HG03097 (cell line): Measurements from ENCODE around the gene RXFP3.
"Not testable (repeated sequence)": the region's sequence is repeated elsewhere in the genome, so short reads cannot be mapped to it uniquely, and the experiment has no call there.

Experiments used
- ATAC-seq: cut with Tn5 transposase; IDR thresholded peaks from one replicate; pipeline ENCODE4 v1.9.1; 2021; ENCODE audit not compliant: unreplicated experiment, low FRiP score

The RXFP3 gene

DNA sequence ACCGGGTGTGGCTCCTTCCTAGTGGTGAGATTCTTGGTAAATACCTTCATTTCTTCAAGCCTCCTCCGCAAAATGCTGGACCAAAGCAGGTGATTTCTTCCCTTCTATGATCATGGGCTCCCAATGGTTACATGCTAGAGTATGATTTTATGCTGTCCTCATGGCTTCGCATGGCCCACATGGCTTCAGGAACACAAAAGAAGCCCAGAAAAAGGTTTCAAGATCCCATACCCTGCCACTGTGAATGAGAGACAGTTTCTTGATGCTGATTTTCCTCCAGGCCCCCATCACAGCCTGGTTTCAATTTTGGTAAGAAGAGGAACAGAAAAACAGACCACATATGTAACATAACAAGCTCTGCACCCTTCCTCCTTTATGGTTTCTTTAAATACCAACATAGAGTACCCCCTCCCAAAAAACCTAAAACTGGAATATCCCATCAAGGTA is 2.4 kb upstream of the RXFP3 start:
- peak; percentile 67 for ATAC-seq

- no peak for ATAC-seq
Measured at GRCh38 chr5:33934176-33934575, 2.0 kb upstream of the RXFP3 start.

DNA sequence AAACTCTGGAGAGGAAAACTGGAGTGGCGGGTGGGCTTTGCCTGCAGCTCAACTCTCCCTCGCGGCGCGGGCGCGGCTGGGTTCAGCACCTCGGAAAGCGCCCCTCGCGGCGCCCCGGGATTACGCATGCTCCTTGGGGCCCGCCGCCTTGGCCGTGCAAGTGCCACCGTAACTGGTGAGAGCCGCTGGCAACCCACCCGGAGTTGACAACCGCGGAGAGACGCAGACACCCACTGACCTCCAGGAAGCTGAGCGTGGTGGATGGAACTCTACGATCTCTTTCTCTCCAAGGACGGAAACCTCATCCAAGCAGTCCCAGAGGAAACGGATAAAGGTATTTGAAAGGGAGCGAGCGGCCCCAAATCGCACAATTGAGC is 194 bp upstream of the RXFP3 start:
- no peak for ATAC-seq

- ATAC-seq: no peak
Measured at GRCh38 chr5:33937017-33937706, 976 bp downstream of the RXFP3 start.

DNA sequence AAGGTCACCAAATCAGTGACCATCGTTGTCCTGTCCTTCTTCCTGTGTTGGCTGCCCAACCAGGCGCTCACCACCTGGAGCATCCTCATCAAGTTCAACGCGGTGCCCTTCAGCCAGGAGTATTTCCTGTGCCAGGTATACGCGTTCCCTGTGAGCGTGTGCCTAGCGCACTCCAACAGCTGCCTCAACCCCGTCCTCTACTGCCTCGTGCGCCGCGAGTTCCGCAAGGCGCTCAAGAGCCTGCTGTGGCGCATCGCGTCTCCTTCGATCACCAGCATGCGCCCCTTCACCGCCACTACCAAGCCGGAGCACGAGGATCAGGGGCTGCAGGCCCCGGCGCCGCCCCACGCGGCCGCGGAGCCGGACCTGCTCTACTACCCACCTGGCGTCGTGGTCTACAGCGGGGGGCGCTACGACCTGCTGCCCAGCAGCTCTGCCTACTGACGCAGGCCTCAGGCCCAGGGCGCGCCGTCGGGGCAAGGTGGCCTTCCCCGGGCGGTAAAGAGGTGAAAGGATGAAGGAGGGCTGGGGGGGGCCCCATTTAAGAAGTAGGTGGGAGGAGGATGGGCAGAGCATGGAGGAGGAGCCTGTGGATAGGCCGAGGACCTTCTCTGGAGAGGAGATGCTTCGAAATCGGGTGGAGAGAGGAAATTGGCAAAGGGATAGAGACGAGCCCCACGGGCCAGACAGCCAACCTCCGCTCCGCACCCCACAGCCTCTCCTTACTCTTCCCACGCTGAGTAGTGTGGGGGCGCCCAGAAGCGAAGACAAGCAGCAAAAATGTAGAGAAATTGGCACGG is 1.7 kb downstream of the RXFP3 start:
- ATAC-seq: no peak

DNA sequence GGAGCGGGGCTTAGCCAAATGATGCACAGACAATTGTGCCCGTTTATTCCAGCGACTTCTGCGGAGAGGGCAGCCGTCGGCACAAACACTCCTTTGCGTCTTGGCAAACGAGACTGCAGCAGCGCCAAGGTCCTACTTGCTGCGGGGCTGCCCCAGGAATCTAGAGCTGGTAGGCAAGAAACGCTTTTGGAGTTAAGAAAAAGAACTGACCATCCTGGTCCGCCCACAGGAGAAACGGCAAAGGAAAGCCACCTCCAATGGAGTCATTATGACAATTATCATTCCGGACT is 2.3 kb downstream of the RXFP3 start:
- no peak for ATAC-seq

GRCh38 chr5:33938881-33939280 is 2.7 kb downstream of the RXFP3 start:
- ATAC-seq: no peak

GRCh38 chr5:33939556-33940262 is 3.5 kb downstream of the RXFP3 start:
- ATAC-seq: no peak

- ATAC-seq: no peak
Measured at GRCh38 chr5:33941090-33941489, 4.9 kb downstream of the RXFP3 start.

GRCh38 chr5:33944543-33945132 is 8.5 kb downstream of the RXFP3 start:
- no peak for ATAC-seq

DNA sequence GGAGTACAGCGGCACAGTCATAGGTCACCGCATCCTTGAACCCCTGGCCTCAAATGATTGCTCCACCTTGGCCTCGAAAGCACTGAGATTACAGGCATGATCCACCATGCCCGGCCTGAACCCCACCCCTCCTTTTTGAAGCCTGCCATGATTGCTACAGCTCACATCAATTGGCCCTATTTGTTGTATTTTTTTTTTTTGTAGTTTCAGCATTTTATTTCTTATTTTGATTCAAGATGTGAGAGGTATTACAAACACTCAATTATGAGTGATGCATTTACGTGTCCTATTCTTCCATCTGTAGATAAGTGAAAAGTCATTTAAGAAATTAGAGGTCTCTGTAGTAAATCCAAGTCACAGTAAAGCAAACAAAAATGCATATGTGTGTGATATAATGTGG is 16.0 kb downstream of the RXFP3 start:
- ATAC-seq: not testable (repeated sequence)

- ATAC-seq: no peak
Measured at GRCh38 chr5:33957577-33958150, 21.5 kb downstream of the RXFP3 start.

DNA sequence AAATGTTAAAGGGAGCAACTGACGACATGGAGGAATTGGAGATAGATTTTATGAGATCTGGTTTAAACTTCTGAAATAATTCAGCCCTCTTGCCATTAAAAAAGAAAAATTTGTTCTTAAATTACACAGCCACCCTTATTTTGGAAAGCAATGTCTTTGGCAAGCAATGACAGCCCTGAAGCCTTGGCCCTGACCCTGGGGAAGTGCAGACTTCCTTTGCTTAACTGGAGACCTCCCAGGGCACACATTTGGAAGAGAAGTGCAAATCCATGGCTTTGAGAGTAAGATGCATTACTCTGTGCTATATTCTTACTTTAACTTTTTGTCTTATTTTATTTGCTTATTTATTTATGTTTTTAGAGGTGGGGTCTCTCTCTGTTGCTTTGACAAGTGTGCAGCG is 22.0 kb downstream of the RXFP3 start:
- no peak for ATAC-seq

DNA sequence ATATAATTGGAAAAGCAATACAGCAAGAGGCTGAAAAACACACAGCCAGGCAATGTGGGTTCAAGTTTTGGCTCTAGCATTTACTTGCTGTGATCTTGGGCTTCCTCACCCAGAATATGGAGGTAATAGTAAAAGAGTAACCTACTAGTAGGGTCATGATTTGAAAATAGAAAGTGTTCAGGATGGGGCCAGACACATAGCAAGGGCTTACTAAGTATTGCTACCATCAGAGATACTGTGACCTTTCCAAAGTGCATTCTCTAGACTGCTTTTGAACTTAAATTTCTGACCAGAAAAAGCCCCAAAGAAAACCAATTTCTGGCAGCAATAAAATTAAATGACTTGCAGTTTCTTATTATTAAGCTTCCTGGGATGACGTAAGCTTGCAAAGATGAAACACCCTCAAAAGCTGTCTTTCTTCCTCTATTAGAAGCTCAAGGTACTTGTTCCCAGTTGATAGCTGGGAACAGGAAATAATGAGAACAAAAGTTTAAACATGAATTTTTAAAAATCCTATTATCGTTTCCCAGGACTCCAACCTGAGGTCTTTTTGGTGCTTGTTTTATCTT is 28.0 kb downstream of the RXFP3 start:
- ATAC-seq: no peak

DNA sequence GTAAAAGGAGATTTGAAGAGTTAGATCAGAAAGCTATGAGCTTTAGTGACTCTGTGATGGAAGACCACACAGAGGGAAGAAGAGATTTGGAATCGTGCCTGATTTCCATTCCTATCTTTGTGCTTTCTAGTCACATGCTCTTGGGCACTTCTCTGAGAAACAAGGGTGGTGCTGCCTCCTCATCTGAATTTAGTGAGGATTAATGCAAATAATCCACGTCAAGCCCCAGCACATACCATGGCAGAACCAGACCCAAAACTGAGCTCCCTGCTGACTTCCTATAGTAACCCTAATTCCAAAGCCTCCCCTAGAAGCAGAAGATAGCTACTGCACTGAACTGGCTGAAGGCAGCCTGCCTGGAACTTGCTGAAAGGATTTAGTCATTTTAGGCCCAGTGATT is 30.6 kb downstream of the RXFP3 start:
- no peak for ATAC-seq

DNA sequence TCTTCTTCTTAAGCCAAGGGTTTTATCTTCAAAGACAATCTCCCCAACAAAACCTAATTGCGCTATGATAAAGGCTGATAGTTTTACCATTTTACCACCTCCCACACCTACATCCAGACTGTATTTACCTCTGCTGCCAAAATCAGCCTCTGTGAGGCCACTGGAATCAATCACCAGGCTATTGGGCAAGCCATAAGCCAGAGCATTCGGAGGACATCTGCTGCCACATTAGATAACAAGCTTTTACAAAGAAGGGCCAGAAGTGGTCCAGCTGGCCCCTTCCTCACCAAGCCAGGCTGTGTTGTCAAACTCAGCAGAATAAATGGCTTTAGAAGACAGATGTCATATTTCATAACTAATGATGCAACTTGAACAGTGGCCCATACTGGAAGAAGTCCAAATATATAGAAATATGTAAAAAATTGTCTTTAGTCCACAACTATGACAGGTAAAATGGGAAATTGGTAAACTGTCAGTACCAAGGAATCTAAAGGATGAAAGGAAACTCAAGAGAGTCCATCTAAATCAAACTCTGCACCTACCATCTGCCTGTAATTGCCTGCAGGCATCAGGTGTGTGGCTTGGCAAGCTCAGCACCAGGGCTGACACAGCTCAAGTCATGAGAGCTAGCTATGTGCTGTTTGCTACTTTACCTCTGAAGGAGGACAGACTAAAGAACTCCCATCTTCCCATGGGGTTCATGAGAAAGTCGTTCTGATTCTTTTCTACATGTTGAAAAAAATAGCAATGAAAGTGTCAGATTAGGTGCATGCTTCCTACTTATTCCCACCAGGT is 32.2 kb downstream of the RXFP3 start:
- ATAC-seq: no peak

GRCh38 chr5:33969572-33970452 is 33.6 kb downstream of the RXFP3 start:
- peak; percentile 56 for ATAC-seq

- no peak for ATAC-seq
Measured at GRCh38 chr5:33973271-33973670, 37.1 kb downstream of the RXFP3 start.

DNA sequence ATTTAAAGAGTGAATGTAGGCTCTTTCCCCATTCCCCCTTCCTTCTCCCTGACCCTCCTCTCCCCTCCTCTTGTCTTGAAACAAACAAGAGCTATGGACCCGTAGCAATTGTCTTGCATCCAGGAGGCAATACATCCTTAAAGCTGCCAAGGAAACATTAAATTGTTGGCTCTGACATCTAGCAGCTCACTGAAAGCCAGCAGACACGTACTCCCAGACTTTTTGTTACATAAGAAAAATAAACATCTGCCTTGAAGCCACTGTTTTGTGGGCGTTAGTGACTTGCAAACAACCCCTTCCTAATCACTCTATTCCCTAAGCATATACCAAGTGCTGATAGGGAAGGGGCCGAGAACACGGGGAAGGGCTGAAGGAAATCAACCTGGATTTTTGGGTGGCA is 39.7 kb downstream of the RXFP3 start:
- ATAC-seq: no peak
